HEK293T (cell line): ENCODE data around the gene ZNF614.

Source experiments
- ARNT ChIP-seq: fragments of 450-650 bp; IDR thresholded peaks from 2 replicates; pipeline ENCODE4 v1.6.1; 2017; ENCODE audit warnings: mild to moderate bottlenecking
- ELF4 ChIP-seq: fragments of 450-650 bp; IDR thresholded peaks from 2 replicates; pipeline ENCODE4 v1.6.1; 2017; ENCODE audit warnings: antibody characterized with exemption
- FOXA1 ChIP-seq: fragments of 450-650 bp; IDR thresholded peaks from 2 replicates; pipeline ENCODE4 v1.6.1; 2016; ENCODE audit warnings: mild to moderate bottlenecking
- L3MBTL2 ChIP-seq: fragments of 450-650 bp; conservative IDR thresholded peaks from 2 replicates; pipeline ENCODE4 v1.6.1; 2016; ENCODE audit warnings: mild to moderate bottlenecking
- SP1 ChIP-seq: fragments of 450-650 bp; IDR thresholded peaks from 2 replicates; pipeline ENCODE4 v1.6.1; 2017
- ZNF384 ChIP-seq: fragments of 450-650 bp; IDR thresholded peaks from 2 replicates; pipeline ENCODE4 v1.6.1; 2016

DNA sequence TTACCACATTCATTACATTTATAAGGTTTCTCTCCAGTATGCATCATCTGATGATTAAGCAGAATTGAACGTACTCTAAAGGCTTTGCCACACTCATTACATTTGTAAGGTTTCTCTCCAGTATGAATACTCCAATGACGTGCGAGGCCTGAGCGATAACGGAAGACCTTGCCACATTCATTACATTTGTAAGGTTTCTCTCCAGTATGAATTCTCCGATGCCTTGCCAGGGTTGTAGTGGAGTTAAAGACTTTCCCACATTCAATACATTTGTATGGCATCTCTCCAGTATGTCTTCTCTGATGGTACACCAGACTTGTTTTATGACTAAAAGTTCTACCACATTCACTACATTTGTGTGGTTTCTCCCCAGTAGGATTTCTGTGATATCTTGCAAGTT lies 37.2 kb upstream of the ZNF614 start:
- TF ChIP-seq SP1: no peak
- no peak for TF ChIP-seq ARNT
- TF ChIP-seq ZNF384: no peak
- no peak for TF ChIP-seq FOXA1
- TF ChIP-seq L3MBTL2: no peak
- TF ChIP-seq ELF4: no peak
